Stimulated activated CD8-positive, alpha-beta memory T cell treated with anti-CD3 and anti-CD28 coated beads, Interleukin-12 subunit alpha, Interleukin-12 subunit beta, amount 100 ng/mL, for 4 hours (primary cell): ENCODE data around the gene TNS3.

Source experiments
- DNase-seq: peaks from one replicate; pipeline ENCODE4 v3.0.0-alpha.2; 2020; ENCODE audit warnings: low read depth

TNS3 gene

GRCh38 chr7:47326220-47326619 is 255.7 kb downstream of the TNS3 start:
- no peak for DNase-seq

- DNase-seq, result no peak
Measured at GRCh38 chr7:47325337-47325736, 256.6 kb downstream of the TNS3 start.

GRCh38 chr7:47323904-47324303 is 258.0 kb downstream of the TNS3 start:
- no peak for DNase-seq

- no peak for DNase-seq
Measured at GRCh38 chr7:47322731-47323130, 259.2 kb downstream of the TNS3 start.

GRCh38 chr7:47320296-47320695 is 261.6 kb downstream of the TNS3 start:
- no peak for DNase-seq

GRCh38 chr7:47318395-47319182 is 263.3 kb downstream of the TNS3 start:
- DNase-seq, result no peak

- no peak for DNase-seq
Measured at GRCh38 chr7:47317487-47317886, 264.4 kb downstream of the TNS3 start.

- no peak for DNase-seq
Measured at GRCh38 chr7:47314728-47315607, 266.9 kb downstream of the TNS3 start.

GRCh38 chr7:47314248-47314647 is 267.7 kb downstream of the TNS3 start:
- no peak for DNase-seq

- no peak for DNase-seq
Measured at GRCh38 chr7:47313564-47313963, 268.3 kb downstream of the TNS3 start.

- no peak for DNase-seq
Measured at GRCh38 chr7:47311891-47312290, 270.0 kb downstream of the TNS3 start.

GRCh38 chr7:47310020-47310419 is 271.9 kb downstream of the TNS3 start:
- DNase-seq, result no peak

GRCh38 chr7:47308808-47309207 is 273.1 kb downstream of the TNS3 start:
- no peak for DNase-seq

- no peak for DNase-seq
Measured at GRCh38 chr7:47307311-47307710, 274.6 kb downstream of the TNS3 start.

- DNase-seq, result no peak
Measured at GRCh38 chr7:47304727-47305719, 276.9 kb downstream of the TNS3 start.

GRCh38 chr7:47303695-47304453 is 278.0 kb downstream of the TNS3 start:
- no peak for DNase-seq

- DNase-seq, result no peak
Measured at GRCh38 chr7:47303014-47303694, 278.8 kb downstream of the TNS3 start.

GRCh38 chr7:47302560-47302959 is 279.4 kb downstream of the TNS3 start:
- DNase-seq, result no peak

- DNase-seq, result no peak
Measured at GRCh38 chr7:47301657-47302295, 280.1 kb downstream of the TNS3 start.

- DNase-seq, result no peak
Measured at GRCh38 chr7:47301105-47301477, 280.8 kb downstream of the TNS3 start.
